Mesendoderm (in vitro differentiated cells): Measurements from ENCODE around the gene C11orf16. TPM values are rescaled to one million over a fixed set of nuclear protein-coding genes. Genes with fewer than 3 reads are reported as not detected.
"Not testable (repeated sequence)": the region's sequence is repeated elsewhere in the genome, so short reads cannot be mapped to it uniquely, and the experiment has no call there.

Source experiments
- DNase-seq: peaks from one replicate; pipeline ENCODE4 v3.0.0; 2013
- H2AK5ac ChIP-seq: 2 replicates; pipeline ENCODE4 v1.6.1; 2013; ENCODE audit warnings: low read length, inconsistent platforms
- H2BK120ac ChIP-seq: 2 replicates; pipeline ENCODE4 v1.6.1; 2013; ENCODE audit warnings: low read depth, mild to moderate bottlenecking, low read length, moderate library complexity, mixed read lengths
- H2BK15ac ChIP-seq: replicated peaks from 2 replicates; pipeline ENCODE4 v1.6.1; 2013; ENCODE audit warnings: low read depth, mild to moderate bottlenecking, moderate library complexity
- H2BK5ac ChIP-seq: 2 replicates; pipeline ENCODE4 v1.6.1; 2013; ENCODE audit warnings: low read length, inconsistent platforms
- H3K18ac ChIP-seq: 2 replicates; pipeline ENCODE4 v1.6.1; 2013; ENCODE audit warnings: mild to moderate bottlenecking, low read length, mixed read lengths
- H3K23ac ChIP-seq: one replicate; pipeline ENCODE4 v1.6.1; 2013; ENCODE audit warnings: low read length
- H3K27ac ChIP-seq: 2 replicates; pipeline ENCODE4 v1.5.1; 2013; ENCODE audit warnings: low read depth, mild to moderate bottlenecking, inconsistent platforms, low read length, moderate library complexity
- H3K27me3 ChIP-seq: 2 replicates; pipeline ENCODE4 v1.6.1; 2013; ENCODE audit warnings: low read length, control low read depth, mild to moderate bottlenecking, inconsistent platforms; ENCODE audit not compliant: insufficient read depth, poor library complexity
- H3K36me3 ChIP-seq: 2 replicates; pipeline ENCODE4 v1.6.1; 2013; ENCODE audit warnings: low read length, inconsistent platforms; ENCODE audit not compliant: control insufficient read depth, insufficient read depth
- H3K4ac ChIP-seq: one replicate; pipeline ENCODE4 v1.6.1; 2013; ENCODE audit warnings: low read depth, mild to moderate bottlenecking, low read length, moderate library complexity
- H3K4me1 ChIP-seq: 2 replicates; pipeline ENCODE4 v1.6.1; 2013; ENCODE audit warnings: low read depth, low read length, inconsistent platforms; ENCODE audit not compliant: control insufficient read depth
- H3K4me2 ChIP-seq: 2 replicates; pipeline ENCODE4 v1.6.1; 2013; ENCODE audit warnings: low read length
- H3K4me3 ChIP-seq: 2 replicates; pipeline ENCODE4 v1.5.1; 2013; ENCODE audit warnings: mild to moderate bottlenecking, low read length
- H3K56ac ChIP-seq: one replicate; pipeline ENCODE4 v1.6.1; 2013; ENCODE audit warnings: low read length
- H3K79me1 ChIP-seq: 2 replicates; pipeline ENCODE4 v1.6.1; 2013; ENCODE audit warnings: low read length, inconsistent platforms
- H3K79me2 ChIP-seq: 2 replicates; pipeline ENCODE4 v1.6.1; 2013; ENCODE audit warnings: mild to moderate bottlenecking, low read length; ENCODE audit not compliant: control insufficient read depth, insufficient read depth
- H3K9ac ChIP-seq: 2 replicates; pipeline ENCODE4 v1.6.1; 2013; ENCODE audit warnings: low read length, inconsistent platforms
- H4K5ac ChIP-seq: one replicate; pipeline ENCODE4 v1.6.1; 2013; ENCODE audit warnings: low read length
- H4K8ac ChIP-seq: one replicate; pipeline ENCODE4 v1.6.1; 2013; ENCODE audit warnings: low read depth, mild to moderate bottlenecking, control low read depth, low read length, moderate library complexity
- WGBS: extraction: QIAGEN DNeasy Blood & Tissue Kit; methylation state at CpG from one replicate; pipeline ENCODE4 v1.1.7; 2013; ENCODE audit warnings: low lambda C conversion rate, missing lambda C conversion rate; ENCODE audit not compliant: insufficient coverage; ENCODE audit errors: extremely low coverage; 5-methylcytosine and 5-hydroxymethylcytosine counted together
- polyA plus RNA-seq, 2 experiments: library from polyadenylated mRNA; stranded (reverse); fragments of 200-250 nt; gene quantifications; one replicate each; pipeline ENCODE4 v1.2.3, GENCODE V29; 2013

The C11orf16 gene
- 0.14 TPM for polyA plus RNA-seq (2013, experiment 1 of 2)
- 0.43 TPM for polyA plus RNA-seq (2013, experiment 2 of 2)

DNA sequence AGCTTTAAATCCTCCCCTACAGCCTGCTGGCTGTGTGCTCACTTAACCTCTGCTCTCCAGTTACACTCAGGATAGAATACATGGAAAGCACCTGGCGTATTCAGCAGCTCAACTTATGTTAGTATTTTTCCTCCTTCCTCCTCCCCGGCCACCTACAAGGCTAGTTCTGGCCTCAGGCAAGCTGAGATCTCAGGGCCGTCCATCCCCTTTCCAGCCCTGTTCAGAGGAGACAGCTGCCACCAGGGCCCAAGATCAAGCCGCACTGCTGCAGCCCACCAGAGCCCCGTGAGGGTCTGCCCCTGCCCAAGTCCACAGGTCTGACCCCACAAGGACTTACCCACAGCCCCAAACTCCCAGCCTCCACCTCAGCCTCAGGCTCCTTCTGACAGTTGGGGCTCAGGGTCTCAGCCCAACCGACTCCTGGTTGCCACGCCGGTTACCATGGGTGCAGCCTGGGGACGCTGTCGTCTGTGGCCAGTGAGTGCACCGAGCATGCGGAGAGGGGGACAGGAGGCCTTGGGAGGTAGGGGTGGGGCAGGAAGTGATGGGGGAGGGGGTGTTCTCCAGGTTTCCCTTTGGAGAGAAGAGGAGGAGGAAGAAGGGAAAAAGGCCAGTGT, at the start of gene C11orf16:
Gene C11orf16 (minus strand): TSS at position 384 of the 617 bp plus-strand sequence. CDS start 639 bp downstream, outside the sequence.
- Histone ChIP-seq H3K56ac (peak within 1 kb of the TSS; percentile 51), H3K4ac (no peak within 1 kb of the TSS), H3K9ac (peak within 1 kb of the TSS; percentile 8), H3K23ac (no peak within 1 kb of the TSS), H3K18ac (no peak within 1 kb of the TSS), H2BK15ac (no peak within 1 kb of the TSS), H4K8ac (no peak within 1 kb of the TSS), H3K4me3 (no peak within 1 kb of the TSS), H3K27ac (no peak within 1 kb of the TSS), H3K36me3 (no peaks in the 10 kb centered on the region), H3K4me2 (no peak within 1 kb of the TSS), H3K79me1 (no peaks in the 10 kb centered on the region), H3K27me3 (no peaks in the 10 kb centered on the region), H3K79me2 (no peaks in the 10 kb centered on the region), H3K4me1 (peaks cover 13% of the 10 kb centered on the region), H2AK5ac (peak within 1 kb of the TSS; percentile 54), H2BK5ac (no peak within 1 kb of the TSS), H4K5ac (no peak within 1 kb of the TSS), H2BK120ac (no peak within 1 kb of the TSS)
- no CpG with 5 or more reads among the region's 12 CpGs for WGBS
- DNase-seq, result peak; percentile 78

DNA sequence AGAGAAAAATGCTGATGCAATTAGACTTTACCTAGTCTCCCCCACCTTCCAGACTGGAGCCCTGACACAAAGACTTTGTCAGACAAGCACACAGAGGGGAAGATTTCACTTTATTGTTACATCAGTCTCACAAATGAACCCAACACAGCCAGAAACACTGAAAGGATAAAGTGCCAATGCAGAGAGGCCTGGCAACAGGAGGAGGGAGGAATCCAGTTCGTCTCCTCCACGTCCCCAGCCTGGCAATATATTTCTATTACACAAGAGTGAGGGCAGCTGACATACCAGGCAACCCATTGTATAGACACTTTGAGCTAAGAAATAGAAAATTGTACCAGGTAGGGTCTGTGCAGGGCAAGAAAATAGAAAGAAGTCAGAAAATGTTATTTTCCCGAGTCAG, 47.7 kb upstream of the C11orf16 start:
- H3K23ac ChIP-seq, result no peak overlapping the region
- H4K5ac ChIP-seq, result no peak overlapping the region
- H2BK15ac ChIP-seq, result no peak overlapping the region
- no peak overlapping the region for H3K4ac ChIP-seq
- H4K8ac ChIP-seq, result no peak overlapping the region
- H3K18ac ChIP-seq, result no peak overlapping the region
- no peak overlapping the region for H3K4me3 ChIP-seq
- H2BK120ac ChIP-seq, result no peak overlapping the region
- no peaks in the 10 kb centered on the region for H3K79me2 ChIP-seq
- no peaks in the 10 kb centered on the region for H3K36me3 ChIP-seq
- no peak for DNase-seq
- H3K4me2 ChIP-seq, result no peak overlapping the region
- no peak overlapping the region for H2AK5ac ChIP-seq
- H3K27me3 ChIP-seq, result no peaks in the 10 kb centered on the region
- no peaks in the 10 kb centered on the region for H3K79me1 ChIP-seq
- H2BK5ac ChIP-seq, result no peak overlapping the region
- H3K9ac ChIP-seq, result no peak overlapping the region
- no peak overlapping the region for H3K27ac ChIP-seq
- WGBS, result no CpG with 5 or more reads among the region's 3 CpGs
- no peaks in the 10 kb centered on the region for H3K4me1 ChIP-seq
- H3K56ac ChIP-seq, result no peak overlapping the region

DNA sequence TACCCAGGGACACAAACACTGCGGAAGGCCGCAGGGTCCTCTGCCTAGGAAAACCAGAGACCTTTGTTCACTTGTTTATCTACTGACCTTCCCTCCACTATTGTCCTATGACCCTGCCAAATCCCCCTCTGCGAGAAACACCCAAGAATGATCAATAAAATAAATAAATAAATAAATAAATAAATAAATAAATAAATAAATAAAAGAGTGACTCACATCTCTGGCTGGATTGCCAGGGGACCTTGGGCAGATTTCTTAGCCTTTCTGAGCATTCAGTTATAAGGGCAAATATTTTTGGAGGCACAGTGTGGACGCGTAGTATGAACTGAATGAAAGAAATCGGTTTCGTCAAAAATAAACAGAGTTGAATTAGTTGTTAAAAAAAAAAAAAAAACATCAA, 46.6 kb upstream of the C11orf16 start:
- not testable (repeated sequence) for DNase-seq, H3K9ac ChIP-seq, H3K27me3 ChIP-seq, H3K18ac ChIP-seq, H3K4me1 ChIP-seq, H2BK120ac ChIP-seq, H3K4ac ChIP-seq, H3K79me1 ChIP-seq, H4K8ac ChIP-seq, H4K5ac ChIP-seq, H2BK5ac ChIP-seq, H3K36me3 ChIP-seq, H3K23ac ChIP-seq, H3K56ac ChIP-seq, H3K27ac ChIP-seq, H3K79me2 ChIP-seq, H2AK5ac ChIP-seq, H3K4me3 ChIP-seq, H2BK15ac ChIP-seq, H3K4me2 ChIP-seq
- no CpG with 5 or more reads among the region's 7 CpGs for WGBS

DNA sequence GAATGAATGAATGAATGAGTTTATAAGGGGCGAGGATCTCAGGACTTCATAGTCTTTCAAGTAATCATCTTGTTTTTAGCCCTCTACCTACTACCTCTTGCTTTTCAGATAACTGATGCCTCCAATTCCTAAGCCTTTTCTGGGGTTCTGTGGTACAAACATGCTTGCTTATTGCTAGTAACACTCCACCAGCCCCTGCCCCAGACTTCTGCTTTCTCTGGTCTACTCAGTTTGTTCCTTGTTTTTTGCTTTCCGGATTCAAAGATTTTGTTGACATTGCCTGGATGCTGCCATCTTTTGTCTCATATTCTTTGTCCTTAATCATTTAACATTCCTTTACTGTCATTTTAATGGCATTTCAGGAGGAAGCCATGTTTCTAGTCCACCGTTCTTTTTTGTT, 40.4 kb upstream of the C11orf16 start:
- no peak overlapping the region for H2AK5ac ChIP-seq
- H3K79me1 ChIP-seq, result no peaks in the 10 kb centered on the region
- no peak overlapping the region for H4K5ac ChIP-seq
- H3K18ac ChIP-seq, result no peak overlapping the region
- no peak for DNase-seq
- H3K27ac ChIP-seq, result no peak overlapping the region
- no peak overlapping the region for H2BK120ac ChIP-seq
- no peaks in the 10 kb centered on the region for H3K79me2 ChIP-seq
- no CpG with 5 or more reads among the region's 3 CpGs for WGBS
- no peak overlapping the region for H3K4me3 ChIP-seq
- H3K4me1 ChIP-seq, result no peaks in the 10 kb centered on the region
- H3K9ac ChIP-seq, result no peak overlapping the region
- H3K56ac ChIP-seq, result no peak overlapping the region
- no peak overlapping the region for H4K8ac ChIP-seq
- no peak overlapping the region for H3K4me2 ChIP-seq
- no peak overlapping the region for H2BK15ac ChIP-seq
- no peak overlapping the region for H3K23ac ChIP-seq
- no peaks in the 10 kb centered on the region for H3K36me3 ChIP-seq
- no peak overlapping the region for H3K4ac ChIP-seq
- no peak overlapping the region for H2BK5ac ChIP-seq
- no peaks in the 10 kb centered on the region for H3K27me3 ChIP-seq

DNA sequence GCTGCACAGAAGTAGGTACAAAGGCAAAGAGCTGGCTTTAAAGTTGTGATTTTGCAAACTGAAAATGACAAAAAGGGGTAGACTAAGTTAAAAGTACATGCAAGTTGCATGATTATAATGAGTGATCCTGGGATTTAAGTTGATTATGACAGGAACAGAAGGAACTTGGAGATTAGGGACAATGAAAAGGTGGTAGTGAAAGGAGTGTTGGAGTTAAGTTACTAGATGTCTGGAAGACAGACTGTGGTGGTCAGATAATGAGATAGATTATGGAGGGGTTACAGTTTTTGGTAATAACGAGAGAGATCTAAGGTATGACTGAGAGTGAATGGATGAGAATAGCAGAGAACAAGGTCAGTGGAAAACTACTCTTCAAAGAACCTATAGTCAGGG, 39.2 kb upstream of the C11orf16 start:
- no peaks in the 10 kb centered on the region for H3K27me3 ChIP-seq
- H4K8ac ChIP-seq, result no peak overlapping the region
- H3K27ac ChIP-seq, result no peak overlapping the region
- H3K56ac ChIP-seq, result no peak overlapping the region
- H3K36me3 ChIP-seq, result no peaks in the 10 kb centered on the region
- DNase-seq, result no peak
- H3K4me1 ChIP-seq, result no peaks in the 10 kb centered on the region
- no peak overlapping the region for H2BK120ac ChIP-seq
- no peak overlapping the region for H3K4ac ChIP-seq
- no peaks in the 10 kb centered on the region for H3K79me1 ChIP-seq
- H3K23ac ChIP-seq, result no peak overlapping the region
- no peaks in the 10 kb centered on the region for H3K79me2 ChIP-seq
- no CpG with 5 or more reads among the region's 1 CpG for WGBS
- H2BK5ac ChIP-seq, result no peak overlapping the region
- H2AK5ac ChIP-seq, result no peak overlapping the region
- H3K4me3 ChIP-seq, result no peak overlapping the region
- H2BK15ac ChIP-seq, result no peak overlapping the region
- H3K9ac ChIP-seq, result no peak overlapping the region
- H4K5ac ChIP-seq, result no peak overlapping the region
- no peak overlapping the region for H3K18ac ChIP-seq
- H3K4me2 ChIP-seq, result no peak overlapping the region
